CD4-positive, alpha-beta T cell treated with Interferon alpha-2 for 1 hour (primary cell): ENCODE results near the gene MTTP.

Experiments
- DNase-seq, 2 donors: peaks; one replicate each; pipeline ENCODE4 v3.0.0-alpha.2; 2020 to 2022

The MTTP gene

DNA sequence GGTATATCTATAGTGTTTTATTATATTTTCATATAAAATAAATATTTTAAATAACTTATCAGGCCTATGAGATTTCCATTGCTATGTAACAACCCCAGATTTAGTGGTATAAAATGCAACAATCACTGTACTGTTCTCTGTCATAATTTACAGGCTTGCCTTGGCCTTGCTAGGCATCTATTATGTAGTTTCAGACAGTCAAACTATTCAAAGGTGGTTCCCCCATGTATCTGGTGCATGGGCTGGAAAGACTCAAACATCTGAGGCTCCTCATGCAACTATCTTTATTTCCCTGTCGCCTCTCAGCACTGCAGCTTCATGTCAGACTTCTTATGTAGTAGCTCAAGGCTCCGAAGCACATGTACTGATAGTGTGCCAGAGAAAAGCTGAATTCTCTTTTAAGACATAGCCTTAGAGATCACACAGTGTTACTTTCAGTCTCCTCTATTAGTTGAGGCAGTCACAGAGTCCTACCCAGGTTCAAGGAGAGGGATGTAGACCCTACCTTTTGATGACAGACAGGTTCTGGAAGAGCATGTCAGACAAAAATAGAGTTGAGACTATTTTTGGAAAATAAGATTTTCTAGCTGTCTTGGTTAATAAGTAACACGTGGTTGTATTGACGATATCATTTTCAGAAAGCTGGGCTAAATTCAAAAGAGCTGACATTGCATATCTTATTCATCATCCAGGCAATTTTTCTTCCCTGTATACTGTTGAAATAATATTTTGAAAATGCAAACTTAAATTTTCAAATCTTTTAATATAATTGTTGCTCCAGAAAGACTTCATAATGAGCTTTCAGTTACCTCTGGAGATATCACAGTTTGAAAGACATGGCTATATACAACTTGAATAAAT lies 19.4 kb downstream of the MTTP start:
- DNase-seq, result no peak

DNA sequence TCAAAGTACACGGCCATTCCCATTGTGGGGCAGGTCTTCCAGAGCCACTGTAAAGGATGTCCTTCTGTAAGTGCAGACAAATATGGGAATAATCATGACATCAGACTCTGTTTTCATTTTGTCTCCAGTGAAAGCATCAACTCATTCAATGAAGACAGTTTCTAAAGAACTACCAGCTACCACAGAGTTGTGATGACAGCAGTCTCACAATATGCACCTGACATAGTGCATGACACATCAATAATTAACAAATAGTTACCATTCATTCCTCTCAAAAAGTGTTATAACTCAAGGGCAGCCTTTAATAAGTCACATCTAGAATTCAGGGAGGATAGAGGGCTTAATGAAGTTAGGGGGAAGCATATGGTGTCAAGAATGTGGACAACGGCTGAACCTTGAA lies 20.2 kb downstream of the MTTP start:
- DNase-seq, result no peak

DNA sequence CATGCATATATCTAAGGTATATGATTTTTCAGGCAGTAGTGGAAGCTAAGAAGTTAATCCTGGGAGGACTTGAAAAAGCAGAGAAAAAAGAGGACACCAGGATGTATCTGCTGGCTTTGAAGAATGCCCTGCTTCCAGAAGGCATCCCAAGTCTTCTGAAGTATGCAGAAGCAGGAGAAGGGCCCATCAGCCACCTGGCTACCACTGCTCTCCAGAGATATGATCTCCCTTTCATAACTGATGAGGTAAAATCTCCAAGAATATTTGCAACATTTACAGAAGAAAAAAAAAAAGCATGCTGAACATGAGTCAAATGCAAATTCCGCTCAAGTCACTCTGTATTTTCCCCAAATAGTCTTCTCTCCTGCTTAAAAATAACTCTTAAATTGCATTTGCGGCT lies 32.1 kb downstream of the MTTP start:
- no peak for DNase-seq

DNA sequence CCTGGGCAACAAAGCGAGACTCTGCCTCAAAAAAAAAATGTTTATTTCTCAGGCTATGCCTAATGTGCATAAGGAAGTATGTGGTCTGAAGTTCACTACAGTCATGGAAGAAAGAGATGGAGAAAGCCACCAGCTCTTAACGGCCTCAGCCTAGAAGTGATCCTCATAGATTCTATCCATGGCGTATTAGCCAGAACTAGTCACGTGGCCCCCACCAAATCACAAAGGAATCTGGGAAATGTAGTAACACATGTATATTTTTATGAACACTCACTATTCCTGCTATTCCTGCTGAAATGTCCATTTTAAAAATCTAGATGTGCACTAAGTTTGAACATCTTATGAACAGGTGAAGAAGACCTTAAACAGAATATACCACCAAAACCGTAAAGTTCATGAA lies 33.8 kb downstream of the MTTP start:
- no peak for DNase-seq

DNA sequence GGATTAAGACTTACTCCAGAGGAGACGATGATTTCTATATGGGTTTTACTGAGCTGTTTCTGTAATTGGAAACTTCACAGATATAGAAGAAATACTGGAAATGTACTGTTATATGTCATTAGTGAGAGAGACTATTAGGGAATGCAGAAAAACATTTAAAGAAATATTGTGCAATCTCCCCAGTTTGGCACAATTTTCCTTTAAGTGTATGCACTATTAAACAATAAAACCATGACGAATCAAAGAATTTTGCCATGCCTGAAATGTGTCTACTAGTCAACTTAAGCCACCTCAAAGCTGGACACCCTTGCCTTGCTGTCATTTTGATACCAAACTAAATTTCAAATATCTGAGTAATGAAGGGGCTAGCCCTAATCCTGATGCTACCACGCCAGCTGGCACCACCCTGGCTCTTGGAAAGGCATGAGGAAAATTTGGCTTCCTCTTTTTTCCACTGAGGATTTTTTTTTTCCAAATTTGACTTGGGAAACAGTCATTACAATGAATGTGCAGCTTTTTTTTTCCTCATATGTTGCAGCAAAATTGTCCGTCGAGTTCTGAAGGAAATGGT lies 36.1 kb downstream of the MTTP start:
- DNase-seq, result no peak

DNA sequence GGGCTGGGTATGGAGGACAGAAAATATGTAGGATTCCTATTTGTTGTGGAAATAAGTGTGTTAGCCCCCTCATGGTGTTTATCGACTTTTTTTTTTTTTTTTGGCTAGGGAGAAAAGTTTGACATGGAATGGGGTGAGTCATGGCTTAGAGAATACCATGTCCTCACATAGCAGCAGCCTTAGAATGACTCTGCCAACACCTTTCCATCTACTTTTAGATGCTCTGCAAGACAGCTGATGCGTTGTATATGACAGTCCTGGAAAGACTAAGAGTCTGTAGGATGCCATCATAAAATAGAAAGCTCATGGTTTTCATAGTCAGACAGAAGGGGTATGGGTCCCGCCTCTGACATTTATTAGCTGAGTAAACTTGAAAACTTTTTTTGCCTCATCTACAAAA lies 37.7 kb downstream of the MTTP start:
- DNase-seq, result no peak

DNA sequence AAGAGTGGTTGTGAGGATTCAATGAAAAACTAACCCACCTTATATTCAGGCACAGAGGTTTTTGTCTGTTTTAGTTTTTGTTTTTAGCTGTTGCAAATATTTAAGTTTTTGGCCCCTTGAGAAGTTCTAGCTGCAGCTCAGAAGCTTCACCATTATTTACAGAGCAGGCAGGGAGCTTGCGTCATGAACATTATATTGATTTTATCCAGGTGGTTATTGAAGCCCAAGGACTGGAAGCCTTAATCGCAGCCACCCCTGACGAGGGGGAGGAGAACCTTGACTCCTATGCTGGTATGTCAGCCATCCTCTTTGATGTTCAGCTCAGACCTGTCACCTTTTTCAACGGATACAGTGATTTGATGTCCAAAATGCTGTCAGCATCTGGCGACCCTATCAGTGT lies 38.1 kb downstream of the MTTP start:
- no peak for DNase-seq

DNA sequence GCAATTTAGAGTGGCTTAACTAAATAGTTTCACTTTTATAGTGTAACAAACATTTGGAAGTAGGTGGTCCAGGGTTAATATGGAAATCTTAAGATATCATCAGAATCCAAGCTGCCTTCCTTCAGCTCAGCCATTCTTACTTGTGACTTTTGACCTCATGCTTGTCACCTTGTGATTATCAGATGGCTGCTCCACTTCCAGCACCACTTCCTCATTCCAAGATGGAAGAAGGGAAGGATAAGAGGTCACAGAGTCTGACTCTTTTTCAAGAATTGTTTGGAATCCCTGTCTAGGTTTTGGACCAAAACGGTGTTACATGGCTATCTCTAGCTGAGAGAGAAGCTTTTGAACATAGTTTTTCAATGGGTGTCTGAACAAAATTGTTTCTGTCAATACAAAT lies 39.9 kb downstream of the MTTP start:
- DNase-seq, result no peak

DNA sequence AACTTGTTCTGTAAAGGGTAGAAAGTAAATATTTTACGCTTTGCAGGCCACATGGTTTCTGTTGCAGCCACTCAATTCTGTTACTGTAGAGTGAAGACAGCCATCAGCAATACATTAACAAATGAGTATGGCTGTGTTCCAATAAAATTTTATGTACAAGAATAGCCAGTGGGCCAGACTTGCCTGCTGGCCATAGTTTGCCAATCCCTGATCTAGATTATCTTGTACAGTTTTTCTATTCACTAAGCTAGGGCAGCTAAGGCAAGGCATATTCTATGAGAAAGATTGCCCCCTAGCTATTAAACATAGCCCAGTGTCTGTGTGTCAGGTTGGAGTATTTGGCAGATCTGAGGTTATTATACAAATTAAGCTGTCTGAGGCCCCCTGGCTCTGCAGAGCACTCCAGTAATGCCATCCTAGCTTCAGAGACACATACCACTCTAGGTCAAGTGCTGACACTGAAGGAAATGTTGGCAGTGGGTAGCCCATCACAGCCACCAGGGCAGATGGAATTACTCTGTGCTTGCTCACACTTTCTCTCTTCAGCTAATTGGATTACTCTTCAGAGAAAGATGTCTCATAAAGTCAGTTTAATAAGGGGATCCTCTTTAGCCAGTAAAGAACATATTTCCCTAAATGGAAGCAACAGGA lies 40.7 kb downstream of the MTTP start:
- DNase-seq, result no peak

DNA sequence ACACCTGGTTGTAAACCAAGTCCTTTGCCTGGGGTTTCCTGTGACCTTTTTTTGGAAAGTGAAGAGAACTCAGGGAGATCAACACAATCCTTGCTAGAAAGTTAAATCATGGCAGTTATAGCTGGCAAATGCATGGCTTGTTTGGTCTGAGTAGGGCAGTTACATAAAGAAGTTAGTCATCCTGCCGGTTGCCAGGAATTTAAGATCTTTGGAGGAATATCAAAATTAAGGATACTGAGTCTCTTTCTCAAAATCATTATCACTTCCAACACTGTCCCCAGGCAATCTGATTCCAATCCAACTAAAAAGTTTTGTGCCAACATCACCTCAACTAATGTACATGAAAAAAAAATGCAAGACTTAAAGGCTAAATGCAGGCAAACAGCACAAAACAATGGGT lies 42.8 kb downstream of the MTTP start:
- DNase-seq, result no peak

DNA sequence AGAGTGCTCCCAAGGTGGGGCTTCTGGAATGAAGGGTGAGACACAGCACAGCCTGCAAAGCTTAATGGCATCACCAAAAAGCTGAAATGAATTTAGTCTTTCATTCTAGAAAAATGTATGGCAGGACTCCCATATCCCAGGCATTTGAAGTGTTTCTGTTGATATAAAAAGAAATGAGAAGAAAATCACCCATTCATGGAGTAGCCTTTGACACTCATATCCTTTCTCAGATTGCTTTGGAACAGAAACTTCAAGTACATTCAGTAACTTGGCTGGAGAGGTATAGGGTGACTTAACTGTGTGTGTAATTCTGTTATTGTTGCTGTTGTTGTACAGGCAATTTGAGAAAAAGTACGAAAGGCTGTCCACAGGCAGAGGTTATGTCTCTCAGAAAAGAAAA lies 47.7 kb downstream of the MTTP start:
- no peak for DNase-seq

DNA sequence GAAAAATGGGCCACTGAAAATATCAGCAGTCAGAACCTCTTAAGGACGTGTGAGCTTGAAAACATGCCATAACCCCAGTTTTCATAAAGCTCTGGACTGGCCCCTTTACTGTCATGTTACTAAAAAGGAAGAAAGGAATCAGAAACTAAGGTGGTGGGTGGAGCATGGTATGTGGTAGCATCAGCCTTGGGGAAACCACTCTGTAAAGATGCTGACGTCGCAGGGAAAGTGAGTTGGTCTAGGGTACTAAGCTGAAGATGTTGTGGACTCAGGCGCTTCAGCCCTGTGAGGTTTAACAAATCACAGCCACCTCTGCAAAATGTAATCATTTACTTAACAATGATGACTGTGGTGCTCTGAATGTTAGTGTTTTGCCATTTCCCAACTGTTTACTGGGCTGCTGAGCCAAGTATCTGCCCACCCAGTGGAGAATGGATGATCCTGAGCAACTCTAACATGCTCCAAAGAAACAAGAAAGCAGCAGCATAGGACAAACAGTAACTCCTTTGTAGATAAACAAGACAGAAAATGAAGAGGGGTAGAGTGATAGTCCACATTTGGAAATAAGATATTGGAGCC lies 49.6 kb downstream of the MTTP start:
- no peak for DNase-seq

DNA sequence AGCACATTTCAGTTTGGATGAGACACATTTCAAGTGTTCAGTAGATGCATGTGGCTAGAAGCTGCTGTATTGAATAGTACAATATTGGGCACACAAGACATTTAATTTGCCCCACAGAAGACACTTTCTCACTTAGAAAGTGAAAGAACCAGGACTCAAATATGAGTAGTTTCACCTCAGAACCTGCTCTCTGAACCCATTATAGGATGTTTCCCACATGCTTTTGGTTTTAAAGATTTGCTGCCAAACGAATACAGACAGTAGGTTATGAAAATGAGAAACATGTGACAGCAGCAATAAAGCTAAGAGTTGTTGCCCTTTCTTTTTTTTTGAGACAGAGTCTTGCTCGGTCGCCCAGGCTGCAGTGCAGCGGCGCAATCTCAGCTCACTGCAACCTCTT lies 50.7 kb downstream of the MTTP start:
- DNase-seq, result no peak

DNA sequence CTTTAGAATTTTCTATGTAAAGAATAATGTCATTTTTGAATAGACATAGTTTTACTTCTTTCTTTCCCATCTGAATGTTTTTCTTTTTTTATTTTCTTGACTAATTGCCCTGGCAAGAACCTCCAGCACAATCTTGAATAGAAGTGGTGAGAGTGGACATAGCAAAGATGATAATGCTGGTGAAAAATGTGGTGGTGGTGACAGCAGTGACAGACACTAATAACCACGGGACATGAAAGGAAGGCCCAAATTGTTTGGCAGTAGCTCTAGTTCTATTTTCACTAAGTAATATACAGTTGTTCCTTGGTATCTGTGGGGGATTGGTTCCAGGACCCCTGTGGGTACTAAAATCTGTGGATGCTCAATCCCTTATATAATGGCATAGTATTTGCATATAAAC lies 53.4 kb downstream of the MTTP start:
- DNase-seq, result no peak

DNA sequence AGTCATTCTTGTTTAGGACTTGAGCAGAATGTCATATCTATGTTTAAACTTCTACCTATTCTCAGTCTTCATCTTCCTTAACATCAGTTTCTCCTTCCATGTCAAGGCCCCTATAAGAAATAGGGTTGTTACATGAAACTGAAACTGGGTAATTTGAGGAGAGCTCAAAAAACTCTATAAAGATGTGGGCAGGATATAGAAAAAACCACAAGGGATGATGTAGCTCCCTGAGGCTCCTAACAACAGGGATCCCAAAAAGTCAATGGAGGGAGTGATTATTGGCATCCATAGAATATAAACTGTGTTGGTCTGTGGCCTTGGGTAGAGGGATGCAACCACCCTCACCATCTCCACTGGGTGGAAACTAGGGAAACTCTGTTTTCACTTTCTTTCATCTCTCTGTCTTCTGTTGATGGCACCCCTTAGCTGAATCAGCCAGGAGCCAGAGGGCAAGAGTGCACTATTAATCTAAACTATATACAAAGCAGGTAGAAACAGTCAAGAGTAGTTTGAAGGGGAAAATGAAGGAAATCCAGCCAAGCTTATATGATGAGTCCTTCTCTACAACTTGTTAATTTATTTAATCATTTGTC lies 55.4 kb downstream of the MTTP start:
- DNase-seq, result no peak

DNA sequence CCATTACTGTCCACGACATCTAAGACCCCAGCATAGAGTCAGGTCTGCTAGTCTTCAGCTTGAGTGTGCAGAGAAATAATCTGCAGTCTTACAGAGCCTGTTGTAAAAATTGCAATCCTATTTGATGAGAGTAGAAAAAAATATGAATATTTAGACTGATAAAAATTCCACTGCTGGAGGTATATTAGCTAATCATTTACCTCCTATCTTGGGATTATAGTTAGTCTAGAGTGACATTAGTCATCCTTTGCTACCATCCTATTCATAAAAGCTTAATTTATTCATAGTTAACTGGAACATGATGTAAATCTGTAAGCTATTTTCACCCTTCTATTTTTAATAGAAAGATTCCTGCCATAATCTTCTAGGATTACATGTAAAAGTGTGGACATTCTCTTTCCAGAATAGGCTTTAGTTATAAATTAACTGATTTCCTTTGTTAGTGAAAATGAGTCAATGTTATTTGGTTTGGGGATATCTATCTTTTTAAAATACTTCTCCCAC lies 56.3 kb downstream of the MTTP start:
- DNase-seq, result no peak

DNA sequence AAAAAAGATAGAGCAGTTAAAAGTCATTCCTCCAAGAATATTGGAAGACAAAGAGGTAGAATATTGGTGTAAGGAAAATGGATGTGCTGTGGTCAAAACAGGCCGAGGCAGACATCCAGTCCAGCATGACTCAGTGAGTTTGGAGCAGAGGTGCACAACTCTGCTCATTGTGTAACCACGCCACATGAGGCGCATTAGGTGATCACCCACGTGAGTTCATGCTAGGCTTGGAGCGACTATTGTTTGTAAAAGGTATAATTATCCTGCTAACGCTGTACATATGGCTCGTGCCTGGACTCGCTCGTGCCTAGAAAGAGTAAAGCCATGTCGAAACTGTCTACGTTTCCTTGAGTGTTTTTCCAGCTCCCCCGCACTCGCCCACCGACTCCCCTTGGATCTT lies 59.1 kb downstream of the MTTP start:
- no peak for DNase-seq

DNA sequence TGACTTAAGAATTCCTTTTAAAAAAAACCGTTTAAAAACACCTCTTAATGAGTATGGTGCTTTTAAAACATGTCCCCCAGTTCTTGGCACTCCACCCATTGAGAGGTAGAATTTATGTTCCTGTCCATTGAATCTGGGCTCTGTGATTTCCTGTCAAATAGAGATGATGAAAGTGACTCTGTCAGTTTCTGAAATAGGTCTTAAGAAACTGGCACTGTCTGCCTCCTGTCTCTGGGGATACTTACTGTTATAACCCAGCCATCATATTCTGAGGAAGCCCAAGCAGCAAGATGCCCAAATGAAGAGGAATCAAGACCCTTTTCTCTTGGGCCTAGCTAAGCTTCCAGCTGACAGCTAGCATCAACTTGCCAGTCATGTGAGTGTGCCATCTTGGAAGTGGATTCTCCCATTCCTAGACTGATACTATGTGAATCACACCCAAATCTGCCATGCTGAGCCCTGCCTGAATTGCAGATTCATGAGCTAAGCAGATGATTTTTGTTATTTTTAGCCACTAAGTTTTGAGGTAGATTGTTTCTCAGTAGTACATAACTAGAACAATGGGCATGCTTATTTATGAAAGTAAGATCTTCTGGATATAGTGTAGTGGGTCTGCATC lies 60.2 kb downstream of the MTTP start:
- no peak for DNase-seq

DNA sequence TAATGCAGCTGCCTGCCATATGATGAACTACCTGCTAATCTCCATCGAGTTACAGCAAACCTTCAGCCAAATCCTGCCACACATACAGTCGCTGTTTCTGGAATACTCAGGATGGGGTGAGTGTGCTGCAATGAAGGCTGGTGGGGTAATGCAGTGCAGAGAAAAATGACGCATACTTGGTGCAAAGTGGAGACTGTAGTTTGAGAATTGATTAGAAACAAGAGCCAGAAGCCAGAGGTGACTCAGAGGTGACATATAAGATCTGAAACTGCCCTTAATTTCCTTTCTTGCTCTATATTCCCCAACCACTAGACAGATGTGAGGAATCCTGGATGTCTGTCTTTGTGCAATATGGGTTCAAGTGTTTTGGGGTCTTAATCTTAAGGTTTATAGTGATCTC lies 61.0 kb downstream of the MTTP start:
- DNase-seq, result no peak

DNA sequence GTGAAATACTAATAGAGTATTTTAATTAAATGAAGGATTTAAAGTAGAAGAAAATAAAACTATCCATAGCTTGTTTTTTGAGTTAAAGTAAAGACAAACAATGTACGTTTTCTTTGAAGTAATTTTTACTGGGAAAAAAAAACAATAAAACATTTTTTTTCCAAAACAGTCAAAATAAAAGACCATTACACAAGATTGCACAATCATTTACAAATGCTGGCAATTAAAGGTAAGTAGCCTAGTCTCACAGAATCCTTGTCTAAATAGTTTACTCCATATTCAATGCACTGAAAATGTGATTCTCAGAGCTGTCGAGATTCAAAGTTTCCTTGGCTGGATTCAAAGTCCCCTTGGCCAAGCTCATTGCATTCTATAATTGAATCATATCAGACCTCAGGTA lies 61.8 kb downstream of the MTTP start:
- no peak for DNase-seq

DNA sequence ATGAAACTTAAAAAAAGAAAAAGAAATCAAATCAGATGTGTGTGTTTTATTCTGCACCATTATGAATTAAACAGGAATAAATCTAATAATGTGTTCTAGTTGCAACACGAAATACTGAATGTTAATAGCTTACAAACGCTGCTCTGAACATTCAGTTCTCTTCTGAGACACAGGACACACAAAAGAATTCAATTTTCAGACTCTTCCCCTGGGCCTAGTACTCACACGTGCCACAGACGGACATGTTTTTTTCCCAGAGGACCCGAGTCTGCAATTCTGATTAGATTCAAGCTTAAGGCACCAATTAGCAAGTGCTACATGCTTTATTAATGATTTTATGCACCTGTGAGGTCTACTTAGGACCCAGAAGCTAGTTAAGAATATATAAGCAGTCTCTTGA lies 62.5 kb downstream of the MTTP start:
- no peak for DNase-seq

DNA sequence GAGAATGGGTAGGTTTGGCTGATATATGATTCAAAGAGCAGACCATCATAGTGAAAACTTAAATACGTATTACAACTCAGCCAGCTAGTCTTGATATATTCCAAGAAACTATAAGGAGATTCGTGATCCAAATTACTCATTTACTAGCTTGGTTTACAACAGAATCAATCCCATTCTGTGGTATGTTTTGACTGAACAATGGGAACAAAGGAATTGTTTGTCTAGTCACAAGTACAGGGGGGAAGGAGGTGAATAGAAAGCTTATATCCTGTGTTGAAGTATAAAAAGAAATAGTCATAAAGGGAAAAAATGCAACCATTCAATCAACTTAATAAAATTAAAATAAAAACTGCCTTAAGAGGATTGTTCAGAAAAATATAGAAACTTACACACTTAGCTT lies 66.1 kb downstream of the MTTP start:
- DNase-seq, result no peak
